GM18517 (cell line): Measurements from ENCODE around the gene PFKFB2.

Experiments
- ATAC-seq: cut with Tn5 transposase; IDR thresholded peaks from one replicate; pipeline ENCODE4 v1.9.1; 2021; ENCODE audit warnings: mild to moderate bottlenecking, moderate library complexity; ENCODE audit not compliant: unreplicated experiment

The PFKFB2 gene

GRCh38 chr1:207021876-207022596, 31.0 kb upstream of the PFKFB2 start:
- ATAC-seq, result no peak

- no peak for ATAC-seq
These were observed 29.9 kb upstream of the PFKFB2 start for GRCh38 chr1:207022996-207023679.

- ATAC-seq, result no peak
These were observed 28.6 kb upstream of the PFKFB2 start for GRCh38 chr1:207024202-207025145.

DNA sequence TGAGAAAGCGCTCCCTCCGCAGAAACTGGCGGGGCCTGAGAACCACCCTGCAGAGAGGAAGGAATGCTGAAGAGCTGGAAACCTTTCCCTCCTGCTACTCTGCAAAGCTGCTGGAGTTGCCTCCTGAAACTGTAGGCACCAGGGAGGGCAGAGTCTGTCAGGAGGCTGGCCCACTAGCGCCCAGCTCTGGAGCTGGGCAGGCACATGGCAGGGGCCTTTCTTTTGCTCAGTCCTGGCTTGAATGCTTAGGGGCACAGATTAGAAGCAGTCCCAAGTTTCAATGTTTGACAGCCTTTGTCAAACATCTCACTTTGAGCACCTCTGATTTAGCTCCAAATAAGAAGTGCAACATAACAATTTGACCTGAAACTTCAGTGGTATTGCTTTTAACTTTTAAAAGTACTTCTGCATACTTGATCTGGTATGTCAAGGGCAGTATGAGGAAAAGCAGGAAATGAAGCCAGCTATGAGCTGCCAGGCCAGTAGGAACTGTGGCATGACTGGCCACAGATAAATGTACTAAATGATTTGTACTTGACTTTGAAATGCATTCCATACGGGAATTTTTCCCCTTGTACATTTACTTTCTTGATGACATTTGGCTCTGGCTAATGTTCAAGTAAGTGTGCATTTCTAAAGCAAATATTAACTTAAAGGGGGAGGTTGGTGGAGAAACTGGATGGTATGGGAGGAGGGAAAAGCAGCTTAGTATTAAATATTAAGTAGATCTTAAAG, 27.8 kb upstream of the PFKFB2 start:
- no peak for ATAC-seq

DNA sequence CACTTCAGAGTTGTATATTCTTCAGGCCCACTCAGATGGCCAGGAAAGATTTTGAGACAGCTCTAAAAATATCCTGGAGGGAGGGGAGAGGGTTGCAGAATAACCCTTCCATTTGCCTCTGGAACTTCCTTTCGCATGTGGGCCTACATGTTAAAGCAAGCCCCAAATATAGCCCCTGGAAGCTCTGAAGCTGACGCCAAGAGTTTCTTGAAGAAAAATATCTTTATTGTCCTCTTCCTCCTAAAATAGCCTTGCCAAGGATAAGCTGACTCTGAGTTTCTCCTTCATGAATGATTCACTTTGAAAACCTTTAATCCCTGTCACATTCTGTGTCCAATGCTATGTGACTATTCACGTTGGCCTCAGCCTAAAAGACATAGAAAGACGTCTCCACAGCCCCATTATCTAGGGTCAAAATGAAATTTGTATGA, 27.0 kb upstream of the PFKFB2 start:
- ATAC-seq, result no peak

- ATAC-seq, result no peak
These were observed 25.8 kb upstream of the PFKFB2 start for GRCh38 chr1:207027206-207027777.

DNA sequence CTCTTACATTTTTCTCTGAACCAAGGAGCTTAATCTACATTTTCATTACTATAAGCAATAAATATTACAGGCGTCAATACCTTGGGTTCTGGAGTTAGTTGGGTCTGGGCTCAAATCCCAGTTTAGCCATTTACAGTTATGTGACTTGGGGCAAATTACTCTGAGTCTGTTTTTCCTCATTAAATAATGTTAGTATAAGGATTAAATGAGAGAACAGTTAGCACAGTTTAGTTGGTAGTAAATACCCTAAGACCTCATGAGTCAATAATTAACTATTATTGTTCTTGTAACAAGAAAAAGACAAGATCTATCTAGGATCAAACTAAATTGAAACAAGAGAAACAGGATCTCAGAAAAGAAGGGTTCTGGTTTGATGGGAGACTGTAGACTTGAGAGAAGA, 25.2 kb upstream of the PFKFB2 start:
- ATAC-seq, result no peak

- ATAC-seq, result no peak
These were observed 24.0 kb upstream of the PFKFB2 start for GRCh38 chr1:207028884-207029650.

DNA sequence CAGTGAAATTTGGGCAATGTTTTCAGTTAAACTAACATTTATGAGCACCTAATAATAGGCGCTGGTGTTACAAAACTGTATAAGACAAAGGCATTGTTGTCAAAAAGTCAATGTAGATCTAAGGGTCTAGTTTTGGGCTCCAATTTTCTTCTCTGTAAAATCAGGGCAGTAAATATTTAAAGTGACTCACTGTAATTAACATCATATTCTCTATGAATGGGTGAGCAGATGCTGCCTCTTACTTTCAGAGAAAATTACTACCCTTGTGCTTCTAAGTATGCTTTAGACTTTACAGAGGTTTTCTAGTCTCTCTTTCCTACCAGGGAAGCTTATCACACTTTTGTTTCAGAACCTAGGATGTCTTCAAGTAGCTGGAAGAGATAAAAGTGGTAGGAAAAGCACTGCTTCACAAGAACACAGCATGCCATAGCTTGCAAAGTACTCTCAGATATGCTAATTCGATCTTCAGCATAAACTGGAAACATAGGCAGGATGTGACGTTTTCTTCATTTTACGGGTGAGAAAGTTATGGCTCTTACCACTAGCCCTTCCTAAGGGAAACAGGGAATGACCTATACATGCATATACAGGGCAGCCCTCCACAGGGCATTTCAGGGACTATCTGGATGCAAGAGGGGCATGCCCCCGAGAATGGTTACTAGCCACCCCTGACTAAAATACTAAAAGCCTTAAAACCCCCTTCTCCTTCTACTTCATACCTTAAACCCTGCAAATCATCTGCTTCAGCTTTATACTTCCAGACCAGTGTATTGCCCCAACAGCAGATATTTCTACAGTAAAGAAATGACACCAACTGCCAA, 23.2 kb upstream of the PFKFB2 start:
- no peak for ATAC-seq

DNA sequence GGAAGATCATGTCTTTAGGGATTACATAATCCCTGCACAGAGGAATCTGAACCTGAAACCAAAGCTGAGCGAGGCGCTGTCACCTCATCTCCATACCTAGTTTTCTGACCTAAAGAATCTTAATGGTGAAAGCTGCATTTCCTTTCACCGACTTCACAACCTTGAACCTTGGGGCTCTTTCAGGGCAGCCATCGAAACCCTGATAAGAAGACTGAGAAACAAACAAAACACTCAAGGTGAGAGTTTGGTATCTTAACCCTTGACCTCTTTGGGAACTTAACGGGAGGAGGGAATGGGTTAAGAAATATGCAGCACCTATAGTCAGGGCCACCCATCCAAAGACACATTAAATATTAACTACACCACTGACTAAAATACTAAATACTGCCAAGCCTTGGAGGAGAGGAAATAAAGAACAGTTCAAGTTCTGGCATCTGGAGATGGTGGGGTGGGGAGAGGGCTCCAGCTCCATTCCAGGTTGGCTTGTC, 22.5 kb upstream of the PFKFB2 start:
- no peak for ATAC-seq

- ATAC-seq, result no peak
These were observed 22.1 kb upstream of the PFKFB2 start for GRCh38 chr1:207031016-207031415.

DNA sequence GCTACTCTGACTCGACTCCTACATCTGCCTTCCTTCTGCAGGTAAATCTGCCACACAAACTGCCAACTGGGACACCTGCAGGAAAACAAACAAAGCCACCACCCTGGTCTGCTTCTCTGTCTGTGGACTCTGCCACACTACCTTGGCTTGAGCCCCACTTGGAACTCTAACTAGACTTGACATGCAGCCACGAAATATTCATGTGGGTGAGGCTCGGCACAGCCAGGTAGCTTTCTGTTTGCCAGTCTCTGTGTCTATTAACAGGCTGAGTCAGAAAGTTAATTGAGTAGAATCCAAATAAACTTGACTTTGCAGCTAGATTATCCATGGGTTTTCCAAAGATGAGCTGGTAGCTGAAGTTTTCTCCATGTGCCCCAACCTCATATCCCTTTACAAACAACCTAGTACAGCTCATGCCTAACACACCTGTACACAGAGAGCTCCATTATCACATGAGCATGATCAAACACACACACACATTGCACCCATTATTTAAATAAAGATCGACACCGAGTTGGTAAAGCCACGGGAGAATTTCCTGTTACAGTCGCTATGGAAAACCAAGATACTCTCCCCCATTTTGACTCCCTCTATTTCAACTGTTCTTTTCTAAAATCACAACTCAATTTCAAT, 21.3 kb upstream of the PFKFB2 start:
- ATAC-seq, result no peak

- ATAC-seq, result no peak
These were observed 20.5 kb upstream of the PFKFB2 start, which contains the start of gene C1orf116 for GRCh38 chr1:207032528-207033017. TSS of gene C1orf116 (minus strand) at chr1:207032756. CDS start at chr1:207027598, 5,158 bp downstream.

- no peak for ATAC-seq
These were observed 19.8 kb upstream of the PFKFB2 start for GRCh38 chr1:207033302-207033701.

DNA sequence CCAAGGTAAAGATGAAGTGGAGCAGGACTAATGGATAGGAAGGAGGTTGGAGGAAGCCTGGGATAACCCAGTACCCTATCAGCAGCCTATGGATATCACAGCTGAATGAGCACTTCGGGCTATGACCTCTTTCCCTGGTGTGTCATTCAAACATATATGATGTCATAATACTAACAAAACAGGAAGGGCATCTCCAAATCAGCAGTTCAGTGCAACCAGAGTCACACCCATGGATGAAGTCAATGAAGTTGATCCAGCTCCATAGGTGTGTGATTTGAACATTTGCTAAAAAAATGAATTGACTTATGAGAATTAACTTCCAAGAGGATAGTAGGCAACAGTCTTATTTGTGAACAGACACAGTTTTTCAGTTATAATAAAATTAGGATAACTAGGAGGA, 18.9 kb upstream of the PFKFB2 start:
- no peak for ATAC-seq

- ATAC-seq, result no peak
These were observed 18.1 kb upstream of the PFKFB2 start for GRCh38 chr1:207034998-207035397.

- no peak for ATAC-seq
These were observed 17.1 kb upstream of the PFKFB2 start for GRCh38 chr1:207035877-207036551.
